Osteocyte (in vitro differentiated cells): ENCODE results near the gene SCFD1. TPM values are rescaled to one million over a fixed set of nuclear protein-coding genes. Genes with fewer than 3 reads are reported as not detected.

ENCODE experiments used
- DNase-seq: peaks from one replicate; pipeline ENCODE4 v3.0.0; 2021; ENCODE audit warnings: mixed read lengths; ENCODE audit not compliant: unreplicated experiment; ENCODE audit errors: extremely low spot score
- H3K27ac Mint-ChIP-seq: one replicate; pipeline ENCODE4 v1.8.0; 2021; ENCODE audit warnings: mild to moderate bottlenecking, mixed read lengths; ENCODE audit not compliant: unreplicated experiment
- H3K27me3 Mint-ChIP-seq: one replicate; pipeline ENCODE4 v1.8.0; 2021; ENCODE audit warnings: mixed read lengths; ENCODE audit not compliant: unreplicated experiment
- H3K36me3 Mint-ChIP-seq: one replicate; pipeline ENCODE4 v1.8.0; 2021; ENCODE audit warnings: mixed read lengths; ENCODE audit not compliant: unreplicated experiment
- H3K4me1 Mint-ChIP-seq: one replicate; pipeline ENCODE4 v1.8.0; 2021; ENCODE audit warnings: mixed read lengths; ENCODE audit not compliant: unreplicated experiment
- H3K4me3 Mint-ChIP-seq: one replicate; pipeline ENCODE4 v1.8.0; 2021; ENCODE audit warnings: mild to moderate bottlenecking, moderate library complexity, mixed read lengths; ENCODE audit not compliant: unreplicated experiment
- H3K9me3 Mint-ChIP-seq: one replicate; pipeline ENCODE4 v1.8.0; 2021; ENCODE audit warnings: mixed read lengths; ENCODE audit not compliant: unreplicated experiment
- CTCF ChIP-seq: fragments of 200-600 bp; sonication (generic); IDR thresholded peaks from 2 replicates; pipeline ENCODE4 v1.5.0; 2021; ENCODE audit warnings: antibody characterized with exemption, mild to moderate bottlenecking, moderate library complexity
- total RNA-seq: library from RNA; stranded (reverse); gene quantifications from 2 replicates; pipeline ENCODE4 v1.2.1, GENCODE V29; 2021

SCFD1 gene
- total RNA-seq, 1 donor from 2014 or later = 107 TPM

DNA sequence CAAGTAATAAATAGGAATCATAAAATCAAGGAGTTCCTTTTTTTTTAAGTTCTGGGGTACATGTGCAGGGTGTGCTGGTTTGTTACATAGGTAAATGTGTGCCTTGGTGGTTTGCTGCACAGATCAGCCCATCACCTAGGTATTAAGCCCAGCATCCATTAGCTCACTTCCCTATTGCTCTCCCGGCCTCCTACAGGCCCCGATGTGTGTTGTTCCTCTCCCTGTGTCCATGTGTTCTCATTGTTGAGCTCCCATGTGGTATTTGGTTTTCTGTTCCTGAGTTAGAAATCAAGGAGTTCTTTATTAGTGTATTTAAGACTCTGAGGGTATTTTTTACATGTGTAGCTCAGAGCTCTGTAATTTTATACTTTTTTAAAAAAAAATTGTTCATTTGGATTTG is 86.0 kb downstream of the SCFD1 start:
- TF ChIP-seq CTCF = no peak
- H3K27me3 Mint-ChIP-seq = no peaks in the 10 kb centered on the region
- no peak overlapping the region for H3K27ac Mint-ChIP-seq
- peaks cover 43% of the 10 kb centered on the region for H3K36me3 Mint-ChIP-seq
- H3K9me3 Mint-ChIP-seq = no peaks in the 10 kb centered on the region
- H3K4me3 Mint-ChIP-seq = no peak overlapping the region
- DNase-seq = no peak
- H3K4me1 Mint-ChIP-seq = no peaks in the 10 kb centered on the region

DNA sequence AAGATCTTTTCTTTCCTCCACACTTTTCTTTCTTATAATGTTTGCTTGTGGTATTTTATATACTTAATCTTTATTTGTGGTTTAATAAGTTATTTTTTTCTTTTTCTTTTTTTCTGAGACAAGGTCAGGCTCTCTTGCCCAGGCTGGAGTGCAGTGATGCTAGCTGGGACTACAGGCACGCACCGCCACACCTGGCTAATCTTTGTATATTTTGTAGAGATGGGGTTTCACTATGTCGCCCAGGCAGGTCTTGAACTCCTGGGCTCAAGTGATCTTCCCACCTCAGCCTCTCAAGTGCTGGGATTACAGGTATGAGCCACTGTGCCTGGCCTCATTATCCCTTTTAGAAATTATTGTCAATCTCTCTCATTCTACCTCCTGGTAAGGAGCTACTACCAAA is 87.1 kb downstream of the SCFD1 start:
- DNase-seq = no peak
- no peak overlapping the region for H3K4me3 Mint-ChIP-seq
- H3K4me1 Mint-ChIP-seq = no peaks in the 10 kb centered on the region
- no peaks in the 10 kb centered on the region for H3K9me3 Mint-ChIP-seq
- H3K36me3 Mint-ChIP-seq = peaks cover 40% of the 10 kb centered on the region
- H3K27me3 Mint-ChIP-seq = no peaks in the 10 kb centered on the region
- no peak overlapping the region for H3K27ac Mint-ChIP-seq
- TF ChIP-seq CTCF = no peak

DNA sequence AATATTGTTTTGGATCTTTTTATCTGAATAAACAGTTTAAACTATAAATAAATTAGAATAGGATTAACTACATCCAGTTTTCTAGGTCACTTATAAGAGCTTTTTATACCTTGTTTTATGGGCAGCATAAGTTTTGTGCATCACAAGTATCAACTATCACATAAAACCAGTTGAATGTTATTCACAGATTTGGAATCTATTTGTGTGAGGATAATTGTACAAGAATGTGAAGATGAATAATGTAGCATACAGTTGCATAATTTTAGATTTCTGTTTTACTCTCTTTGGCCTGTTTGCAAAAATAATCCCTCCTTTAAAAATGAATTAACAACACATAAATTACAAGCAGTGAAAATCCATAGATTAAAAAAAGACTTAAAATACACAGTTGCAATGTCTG is 88.8 kb downstream of the SCFD1 start:
- no peak overlapping the region for H3K27ac Mint-ChIP-seq
- H3K4me3 Mint-ChIP-seq = no peak overlapping the region
- H3K9me3 Mint-ChIP-seq = no peaks in the 10 kb centered on the region
- DNase-seq = no peak
- H3K36me3 Mint-ChIP-seq = peaks cover 33% of the 10 kb centered on the region
- TF ChIP-seq CTCF = no peak
- no peaks in the 10 kb centered on the region for H3K27me3 Mint-ChIP-seq
- H3K4me1 Mint-ChIP-seq = no peaks in the 10 kb centered on the region

GRCh38 chr14:30719137-30719536 is 97.0 kb downstream of the SCFD1 start:
- Mint-ChIP-seq H3K36me3 (peaks cover 29% of the 10 kb centered on the region), H3K4me1 (no peaks in the 10 kb centered on the region), H3K9me3 (no peaks in the 10 kb centered on the region), H3K4me3 (no peak overlapping the region), H3K27ac (no peak overlapping the region), H3K27me3 (no peaks in the 10 kb centered on the region)
- no peak for TF ChIP-seq CTCF
- DNase-seq = no peak

DNA sequence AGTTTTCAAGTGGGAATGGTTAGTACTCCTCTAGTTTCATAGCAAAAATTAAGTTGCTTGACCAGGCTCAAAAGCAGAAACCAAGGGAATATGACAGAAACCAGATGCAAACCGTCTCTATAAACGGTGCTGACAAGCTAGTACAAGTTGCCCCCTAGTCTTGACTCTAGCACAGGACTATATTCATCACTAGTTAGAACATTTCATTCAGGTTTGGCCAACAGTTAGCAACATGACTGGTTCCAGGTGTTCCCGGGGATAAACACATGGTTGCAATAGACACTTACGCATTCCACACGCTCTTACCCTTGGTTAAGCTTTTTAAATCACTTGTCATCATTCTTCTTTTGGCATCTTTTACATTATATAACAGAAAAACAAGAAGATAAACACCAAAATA is 103.6 kb downstream of the SCFD1 start:
- no peak for TF ChIP-seq CTCF
- H3K36me3 Mint-ChIP-seq = peaks cover 58% of the 10 kb centered on the region
- H3K27me3 Mint-ChIP-seq = no peaks in the 10 kb centered on the region
- DNase-seq = no peak
- no peak overlapping the region for H3K4me3 Mint-ChIP-seq
- no peaks in the 10 kb centered on the region for H3K9me3 Mint-ChIP-seq
- peaks cover 6% of the 10 kb centered on the region for H3K4me1 Mint-ChIP-seq
- no peak overlapping the region for H3K27ac Mint-ChIP-seq
